Measurements from ENCODE around the gene PARD6G. TPM values are rescaled to one million over a fixed set of nuclear protein-coding genes. Genes with fewer than 3 reads are reported as not detected.

Gene PARD6G
- total and polyA plus RNA-seq, 2 experiments from 2014 or later, result 8.2 to 11.8 TPM

DNA sequence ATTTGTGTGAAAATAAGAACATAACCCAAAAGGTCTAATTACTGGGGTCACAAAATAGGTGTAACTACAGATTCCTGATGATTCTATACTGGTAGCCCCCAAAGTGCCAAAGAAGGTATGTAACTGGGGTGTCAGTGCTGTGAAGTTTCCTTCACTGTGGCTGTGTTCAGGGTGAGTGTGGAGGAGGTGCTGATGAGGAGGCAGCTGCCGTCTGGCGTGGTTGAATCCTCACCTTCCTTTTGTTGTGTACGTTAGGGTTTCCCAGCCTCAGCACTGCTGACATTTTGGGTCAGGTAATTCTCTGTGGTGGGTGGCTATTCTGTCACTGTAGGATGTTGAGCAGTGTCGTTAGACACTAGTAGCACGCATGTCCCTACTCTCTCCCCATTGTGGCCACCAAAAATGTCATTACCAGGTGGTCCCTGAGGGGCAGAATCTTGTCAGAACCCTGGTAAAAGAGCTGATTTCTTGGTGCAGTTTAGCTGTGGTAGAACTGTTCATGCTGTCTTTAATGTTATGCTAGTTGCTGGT, 106.8 kb downstream of the PARD6G start:
- 89% methylated on average over 5 of the region's 5 CpGs for WGBS (ENCODE audit: low lambda C conversion rate, missing lambda C conversion rate)
- Histone ChIP-seq H3K79me2 (no peaks in the 10 kb centered on the region), H3K4me2 (no peak overlapping the region), H3K27ac (no peak overlapping the region), H2AFZ (no peak overlapping the region), H3K27me3 (no peaks in the 10 kb centered on the region), H3K4me3 (no peak overlapping the region), H3K9me3 (ENCODE audit: low read depth) (no peaks in the 10 kb centered on the region), H3K36me3 (replicated peaks; ENCODE audit: insufficient read depth, low read depth) (no peaks in the 10 kb centered on the region), H3K9me2 (replicated peaks; ENCODE audit: insufficient read depth) (no peaks in the 10 kb centered on the region), H4K20me1 (ENCODE audit: insufficient read depth, poor library complexity, severe bottlenecking) (no peaks in the 10 kb centered on the region), H3K4me1 (ENCODE audit: insufficient read depth) (peaks cover 13% of the 10 kb centered on the region)
- TF ChIP-seq EZH2 (IDR thresholded peaks at IDR 0.05; ENCODE audit: borderline replicate concordance) (no peak), EZH2phosphoT487 (IDR thresholded peaks at IDR 0.05; ENCODE audit: low read depth, severe bottlenecking, unreplicated experiment) (no peak)
- TF ChIP-seq, protein P1, sequence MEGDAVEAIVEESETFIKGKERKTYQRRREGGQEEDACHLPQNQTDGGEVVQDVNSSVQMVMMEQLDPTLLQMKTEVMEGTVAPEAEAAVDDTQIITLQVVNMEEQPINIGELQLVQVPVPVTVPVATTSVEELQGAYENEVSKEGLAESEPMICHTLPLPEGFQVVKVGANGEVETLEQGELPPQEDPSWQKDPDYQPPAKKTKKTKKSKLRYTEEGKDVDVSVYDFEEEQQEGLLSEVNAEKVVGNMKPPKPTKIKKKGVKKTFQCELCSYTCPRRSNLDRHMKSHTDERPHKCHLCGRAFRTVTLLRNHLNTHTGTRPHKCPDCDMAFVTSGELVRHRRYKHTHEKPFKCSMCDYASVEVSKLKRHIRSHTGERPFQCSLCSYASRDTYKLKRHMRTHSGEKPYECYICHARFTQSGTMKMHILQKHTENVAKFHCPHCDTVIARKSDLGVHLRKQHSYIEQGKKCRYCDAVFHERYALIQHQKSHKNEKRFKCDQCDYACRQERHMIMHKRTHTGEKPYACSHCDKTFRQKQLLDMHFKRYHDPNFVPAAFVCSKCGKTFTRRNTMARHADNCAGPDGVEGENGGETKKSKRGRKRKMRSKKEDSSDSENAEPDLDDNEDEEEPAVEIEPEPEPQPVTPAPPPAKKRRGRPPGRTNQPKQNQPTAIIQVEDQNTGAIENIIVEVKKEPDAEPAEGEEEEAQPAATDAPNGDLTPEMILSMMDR (IDR thresholded peaks at IDR 0.05; ENCODE audit: poor library complexity), result no peak
- DNase-seq (ENCODE audit: low spot score), result no peak

DNA sequence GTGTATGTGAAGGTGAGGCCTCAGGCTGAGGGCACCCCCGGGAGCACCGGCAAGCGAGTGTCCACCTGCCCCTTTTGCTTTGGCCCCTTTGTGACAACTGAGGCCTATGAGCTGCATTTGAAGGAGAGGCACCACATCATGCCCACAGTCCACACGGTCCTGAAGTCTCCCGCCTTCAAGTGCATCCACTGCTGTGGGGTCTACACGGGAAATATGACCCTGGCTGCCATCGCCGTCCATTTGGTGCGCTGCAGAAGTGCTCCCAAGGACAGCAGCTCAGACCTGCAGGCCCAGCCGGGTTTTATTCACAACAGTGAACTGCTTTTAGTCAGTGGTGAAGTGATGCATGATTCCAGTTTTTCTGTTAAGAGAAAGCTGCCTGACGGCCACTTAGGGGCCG, 109.3 kb downstream of the PARD6G start:
- Histone ChIP-seq H3K4me2 (no peak overlapping the region), H3K4me1 (ENCODE audit: insufficient read depth) (no peaks in the 10 kb centered on the region), H3K9me3 (ENCODE audit: low read depth) (no peaks in the 10 kb centered on the region), H3K79me2 (peaks cover 3% of the 10 kb centered on the region), H3K4me3 (no peak overlapping the region), H3K27me3 (no peaks in the 10 kb centered on the region), H3K9me2 (replicated peaks; ENCODE audit: insufficient read depth) (no peaks in the 10 kb centered on the region), H2AFZ (no peak overlapping the region), H3K36me3 (replicated peaks; ENCODE audit: insufficient read depth, low read depth) (no peaks in the 10 kb centered on the region), H4K20me1 (ENCODE audit: insufficient read depth, poor library complexity, severe bottlenecking) (no peaks in the 10 kb centered on the region), H3K27ac (no peak overlapping the region)
- no peak for DNase-seq (ENCODE audit: low spot score)
- TF ChIP-seq EZH2 (IDR thresholded peaks at IDR 0.05; ENCODE audit: borderline replicate concordance), result no peak
- TF ChIP-seq, protein P1 (IDR thresholded peaks at IDR 0.05; ENCODE audit: poor library complexity), result no peak
- no peak for TF ChIP-seq EZH2phosphoT487 (IDR thresholded peaks at IDR 0.05; ENCODE audit: low read depth, severe bottlenecking, unreplicated experiment)
- 94% methylated on average over 12 of the region's 12 CpGs for WGBS (ENCODE audit: low lambda C conversion rate, missing lambda C conversion rate)

DNA sequence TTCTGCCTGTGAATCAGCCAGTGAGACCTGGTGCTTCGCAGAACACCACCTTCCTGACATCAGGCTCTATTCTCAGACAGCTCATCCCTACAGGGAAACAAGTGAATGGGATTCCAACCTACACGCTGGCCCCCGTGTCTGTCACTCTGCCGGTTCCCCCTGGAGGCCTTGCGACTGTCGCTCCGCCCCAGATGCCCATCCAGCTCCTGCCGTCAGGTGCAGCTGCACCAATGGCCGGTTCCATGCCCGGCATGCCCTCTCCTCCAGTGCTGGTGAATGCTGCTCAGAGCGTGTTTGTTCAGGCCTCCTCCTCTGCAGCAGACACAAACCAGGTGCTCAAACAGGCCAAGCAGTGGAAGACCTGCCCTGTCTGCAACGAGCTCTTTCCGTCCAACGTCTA, 110.2 kb downstream of the PARD6G start:
- 97% methylated on average over 14 of the region's 14 CpGs for WGBS (ENCODE audit: low lambda C conversion rate, missing lambda C conversion rate)

More for the DNA sequence above, 110.2 kb downstream of the PARD6G start:
- H3K9me2 ChIP-seq (replicated peaks; ENCODE audit: insufficient read depth), result no peaks in the 10 kb centered on the region
- no peak overlapping the region for H2AFZ ChIP-seq
- DNase-seq (ENCODE audit: low spot score), result no peak
- no peaks in the 10 kb centered on the region for H3K4me1 ChIP-seq (ENCODE audit: insufficient read depth)
- H3K36me3 ChIP-seq (replicated peaks; ENCODE audit: insufficient read depth, low read depth), result no peaks in the 10 kb centered on the region
- H3K27ac ChIP-seq, result no peak overlapping the region
- H3K4me2 ChIP-seq, result no peak overlapping the region
- H3K79me2 ChIP-seq, result peaks cover 10% of the 10 kb centered on the region
- H3K27me3 ChIP-seq, result no peaks in the 10 kb centered on the region
- H3K4me3 ChIP-seq, result no peak overlapping the region
- H4K20me1 ChIP-seq (ENCODE audit: insufficient read depth, poor library complexity, severe bottlenecking), result no peaks in the 10 kb centered on the region
- TF ChIP-seq, protein P1 (IDR thresholded peaks at IDR 0.05; ENCODE audit: poor library complexity), result no peak
- TF ChIP-seq EZH2phosphoT487 (IDR thresholded peaks at IDR 0.05; ENCODE audit: low read depth, severe bottlenecking, unreplicated experiment) (no peak), EZH2 (IDR thresholded peaks at IDR 0.05; ENCODE audit: borderline replicate concordance) (no peak)
- no peaks in the 10 kb centered on the region for H3K9me3 ChIP-seq (ENCODE audit: low read depth)
